Caco-2 (cell line): ENCODE results near the gene RUNX2. TPM values are rescaled to one million over a fixed set of nuclear protein-coding genes. Genes with fewer than 3 reads are reported as not detected.

Source experiments
- BruUV-seq: library from RNA; stranded (reverse); fragments of 400-500 nt; replicated peaks from 2 replicates; lab custom pipeline; 2021; lab: Mats Ljungman, UMichigan
- CTCF ChIA-PET: fragments of 300-600 bp; sonication (Branson Sonifier 250); formaldehyde crosslinking; loops from one replicate; lab custom pipeline; 2022; ENCODE audit warnings: antibody characterized with exemption; lab: Charles Lee
- POLR2A ChIA-PET: fragments of 300-600 bp; sonication (Branson Sonifier 250); formaldehyde crosslinking; loops from one replicate; lab custom pipeline; 2022; ENCODE audit warnings: antibody characterized with exemption; lab: Charles Lee
- DNase-seq, 2 experiments: peaks; one replicate each; pipeline versions ENCODE4 v3.0.0 to v3.0.0-alpha.2; 2020 to 2022
- H3K27me3 ChIP-seq: replicated peaks from 2 replicates; pipeline ENCODE4 v1.6.0; 2011; ENCODE audit warnings: low read length; ENCODE audit not compliant: control insufficient read depth, insufficient read depth
- H3K36me3 ChIP-seq: 2 replicates; pipeline ENCODE4 v1.5.1; 2011; ENCODE audit warnings: low read length; ENCODE audit not compliant: control insufficient read depth, insufficient read depth
- H3K4me1 ChIP-seq: fragments of 250-450 bp; sonication (Bioruptor Pico); 2 replicates; pipeline ENCODE4 v1.5.1; 2020; ENCODE audit warnings: mild to moderate bottlenecking
- H3K4me3 ChIP-seq: 2 replicates; pipeline ENCODE4 v1.5.1; 2011; ENCODE audit warnings: low read depth, mild to moderate bottlenecking, control low read depth, low read length
- H3K9me3 ChIP-seq: fragments of 250-450 bp; sonication (Bioruptor Pico); 2 replicates; pipeline ENCODE4 v1.5.1; 2020; ENCODE audit warnings: mild to moderate bottlenecking, moderate library complexity
- H3K27ac Mint-ChIP-seq: one replicate; pipeline ENCODE4 v1.8.0; 2022; ENCODE audit warnings: mixed read lengths; ENCODE audit not compliant: unreplicated experiment
- H3K27me3 Mint-ChIP-seq: one replicate; pipeline ENCODE4 v1.8.0; 2022; ENCODE audit warnings: mixed read lengths; ENCODE audit not compliant: insufficient read depth, unreplicated experiment
- H3K36me3 Mint-ChIP-seq: one replicate; pipeline ENCODE4 v1.8.0; 2022; ENCODE audit warnings: mild to moderate bottlenecking, mixed read lengths; ENCODE audit not compliant: insufficient read depth, unreplicated experiment
- H3K4me1 Mint-ChIP-seq: one replicate; pipeline ENCODE4 v1.8.0; 2022; ENCODE audit warnings: low read depth, mixed read lengths; ENCODE audit not compliant: unreplicated experiment
- H3K4me3 Mint-ChIP-seq: one replicate; pipeline ENCODE4 v1.8.0; 2022; ENCODE audit warnings: mild to moderate bottlenecking, moderate library complexity, mixed read lengths; ENCODE audit not compliant: unreplicated experiment
- H3K9me3 Mint-ChIP-seq: one replicate; pipeline ENCODE4 v1.8.0; 2022; ENCODE audit warnings: mixed read lengths; ENCODE audit not compliant: unreplicated experiment
- intact Hi-C: fragments of 100-400 bp; cut with micrococcal nuclease; formaldehyde crosslinking; loops from one replicate; pipeline ENCODE4 v1.10.0; 2022; ENCODE audit not compliant: unreplicated experiment
- total RNA-seq: library from RNA; stranded (reverse); gene quantifications from 2 replicates; pipeline ENCODE4 v1.2.3, GENCODE V29; 2022
- TF ChIP-seq, protein P1 (sequence below), 2 experiments: fragments of 200-600 bp in 1 of 2; IDR thresholded peaks; 1 replicate in 1 of 2; 2 replicates in 1 of 2; pipeline versions ENCODE4 v1.5.1 to v1.8.0; 2011 to 2022; ENCODE audit warnings: antibody characterized with exemption in 1 of 2, control low read depth in 1 of 2, inconsistent platforms in 1 of 2, low read depth in 1 of 2, low read length in 1 of 2, mild to moderate bottlenecking in 1 of 2, moderate library complexity in 1 of 2; ENCODE audit not compliant: insufficient read depth in 1 of 2, severe bottlenecking in 1 of 2, unreplicated experiment in 1 of 2

RUNX2 gene
- total RNA-seq, 1 experiment from 2014 or later: not detected

DNA sequence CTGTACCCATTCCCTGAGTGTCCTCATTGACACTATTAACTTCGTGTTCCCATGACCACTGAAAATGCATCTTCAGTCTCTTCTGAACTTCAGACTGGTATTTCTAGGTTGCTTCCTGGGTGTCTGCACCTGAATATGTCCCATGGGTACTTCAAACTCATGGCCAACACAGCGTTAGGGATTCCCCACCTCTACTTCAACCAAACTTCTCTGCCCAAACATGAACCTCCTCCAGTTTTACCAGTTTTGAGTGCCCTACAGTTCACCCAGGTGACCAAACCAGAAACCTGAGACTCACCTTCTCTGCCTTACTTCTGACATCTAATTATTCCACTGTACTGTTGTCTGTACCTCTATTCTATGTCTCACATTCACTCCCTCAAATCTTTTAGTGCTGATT, 149.1 kb downstream of the RUNX2 start:
- no peak for DNase-seq
- intact Hi-C loops: no loop called here
- no peak overlapping the region for H3K27ac Mint-ChIP-seq

DNA sequence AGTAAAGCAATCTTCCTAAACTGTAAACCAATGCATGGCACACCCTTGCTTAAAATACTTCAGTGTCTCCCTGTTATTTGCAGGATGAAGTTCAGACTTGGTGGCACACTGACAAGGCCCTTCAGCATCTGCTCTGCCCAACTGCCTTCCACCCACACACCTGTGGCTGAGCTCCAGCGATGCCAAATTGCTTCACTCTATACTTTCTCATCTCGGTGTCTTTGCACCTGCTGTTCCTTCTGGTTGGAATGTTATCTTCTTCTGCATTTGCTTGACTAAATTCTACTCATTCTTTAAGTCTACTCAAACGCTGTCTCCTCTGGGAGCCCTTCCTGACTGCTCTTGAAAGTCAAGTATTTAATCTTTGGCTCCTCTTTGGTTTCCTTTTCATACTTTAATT, 149.7 kb downstream of the RUNX2 start:
- BruUV-seq: no TSS peak
- H3K4me1 Mint-ChIP-seq: no peaks in the 10 kb centered on the region
- intact Hi-C loops: no loop called here
- Histone ChIP-seq H3K27me3 (no peaks in the 10 kb centered on the region), H3K36me3 (no peaks in the 10 kb centered on the region), H3K9me3 (no peaks in the 10 kb centered on the region), H3K4me3 (no peak overlapping the region), H3K4me1 (no peaks in the 10 kb centered on the region)
- no peak for DNase-seq
- CTCF ChIA-PET: no interaction called here
- TF ChIP-seq, protein P1, sequence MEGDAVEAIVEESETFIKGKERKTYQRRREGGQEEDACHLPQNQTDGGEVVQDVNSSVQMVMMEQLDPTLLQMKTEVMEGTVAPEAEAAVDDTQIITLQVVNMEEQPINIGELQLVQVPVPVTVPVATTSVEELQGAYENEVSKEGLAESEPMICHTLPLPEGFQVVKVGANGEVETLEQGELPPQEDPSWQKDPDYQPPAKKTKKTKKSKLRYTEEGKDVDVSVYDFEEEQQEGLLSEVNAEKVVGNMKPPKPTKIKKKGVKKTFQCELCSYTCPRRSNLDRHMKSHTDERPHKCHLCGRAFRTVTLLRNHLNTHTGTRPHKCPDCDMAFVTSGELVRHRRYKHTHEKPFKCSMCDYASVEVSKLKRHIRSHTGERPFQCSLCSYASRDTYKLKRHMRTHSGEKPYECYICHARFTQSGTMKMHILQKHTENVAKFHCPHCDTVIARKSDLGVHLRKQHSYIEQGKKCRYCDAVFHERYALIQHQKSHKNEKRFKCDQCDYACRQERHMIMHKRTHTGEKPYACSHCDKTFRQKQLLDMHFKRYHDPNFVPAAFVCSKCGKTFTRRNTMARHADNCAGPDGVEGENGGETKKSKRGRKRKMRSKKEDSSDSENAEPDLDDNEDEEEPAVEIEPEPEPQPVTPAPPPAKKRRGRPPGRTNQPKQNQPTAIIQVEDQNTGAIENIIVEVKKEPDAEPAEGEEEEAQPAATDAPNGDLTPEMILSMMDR (IDR thresholded peaks at IDR 0.05; ENCODE audit: insufficient read depth in 1 of 2, low read depth in 1 of 2, low read length in 1 of 2, severe bottlenecking in 1 of 2, unreplicated experiment in 1 of 2): no peak
- H3K36me3 Mint-ChIP-seq: no peaks in the 10 kb centered on the region
- H3K4me3 Mint-ChIP-seq: no peak overlapping the region
- H3K9me3 Mint-ChIP-seq: no peaks in the 10 kb centered on the region
- peaks cover 4% of the 10 kb centered on the region for H3K27me3 Mint-ChIP-seq
- no peak overlapping the region for H3K27ac Mint-ChIP-seq
- POLR2A ChIA-PET: no interaction called here

More for the DNA sequence above, 149.1 kb downstream of the RUNX2 start:
- Mint-ChIP-seq H3K27me3 (peaks cover 4% of the 10 kb centered on the region), H3K4me3 (no peak overlapping the region), H3K36me3 (no peaks in the 10 kb centered on the region), H3K9me3 (no peaks in the 10 kb centered on the region), H3K4me1 (no peaks in the 10 kb centered on the region)
- no TSS peak for BruUV-seq
- no peaks in the 10 kb centered on the region for H3K9me3 ChIP-seq
- ChIA-PET POLR2A (no interaction called here), CTCF (no interaction called here)
- no peak overlapping the region for H3K4me3 ChIP-seq
- no peaks in the 10 kb centered on the region for H3K4me1 ChIP-seq
- H3K36me3 ChIP-seq: no peaks in the 10 kb centered on the region
- TF ChIP-seq, protein P1 (IDR thresholded peaks at IDR 0.05; ENCODE audit: insufficient read depth in 1 of 2, low read depth in 1 of 2, low read length in 1 of 2, severe bottlenecking in 1 of 2, unreplicated experiment in 1 of 2): no peak
- no peaks in the 10 kb centered on the region for H3K27me3 ChIP-seq

DNA sequence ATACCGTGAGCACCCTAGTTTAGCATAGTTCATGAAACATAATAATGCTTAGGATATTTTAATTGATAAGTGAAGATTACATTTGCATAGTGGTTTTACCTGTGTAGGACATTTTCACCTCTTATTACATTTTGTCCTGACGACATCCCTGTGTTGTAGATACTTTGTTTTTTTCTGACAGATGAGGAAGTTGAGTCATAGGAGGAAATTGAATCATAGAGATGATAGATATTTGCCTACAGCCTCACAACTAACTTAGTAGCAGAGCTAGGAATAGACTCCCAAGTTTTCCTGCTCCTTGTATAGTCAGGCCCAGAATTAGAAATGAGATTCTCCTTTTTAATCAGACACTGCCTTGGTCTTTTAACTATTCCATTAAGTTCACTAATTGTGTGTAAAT, 150.1 kb downstream of the RUNX2 start:
- POLR2A ChIA-PET: no interaction called here
- TF ChIP-seq, protein P1 (IDR thresholded peaks at IDR 0.05; ENCODE audit: insufficient read depth in 1 of 2, low read depth in 1 of 2, low read length in 1 of 2, severe bottlenecking in 1 of 2, unreplicated experiment in 1 of 2): no peak
- BruUV-seq: no TSS peak
- H3K36me3 ChIP-seq: no peaks in the 10 kb centered on the region
- no peaks in the 10 kb centered on the region for H3K4me1 ChIP-seq
- DNase-seq: no peak
- peaks cover 4% of the 10 kb centered on the region for H3K27me3 Mint-ChIP-seq
- no peaks in the 10 kb centered on the region for H3K9me3 Mint-ChIP-seq
- no peak overlapping the region for H3K4me3 ChIP-seq
- no peak overlapping the region for H3K27ac Mint-ChIP-seq
- H3K4me1 Mint-ChIP-seq: no peaks in the 10 kb centered on the region
- no peak overlapping the region for H3K4me3 Mint-ChIP-seq
- H3K36me3 Mint-ChIP-seq: no peaks in the 10 kb centered on the region
- H3K27me3 ChIP-seq: no peaks in the 10 kb centered on the region
- intact Hi-C loops: no loop called here
- H3K9me3 ChIP-seq: no peaks in the 10 kb centered on the region
- CTCF ChIA-PET: no interaction called here
